K562 (cell line): ENCODE measurements around the gene COQ8B. TPM values are rescaled to one million over a fixed set of nuclear protein-coding genes. Genes with fewer than 3 reads are reported as not detected.

Experiments
- ARID2 ChIP-seq: fragments of 450-650 bp; IDR thresholded peaks from 2 replicates; pipeline ENCODE4 v1.6.1; 2017; ENCODE audit warnings: antibody characterized with exemption, mild to moderate bottlenecking
- CBFA2T3 ChIP-seq: fragments of 450-650 bp; IDR thresholded peaks from 2 replicates; pipeline ENCODE4 v1.6.1; 2017
- CHCHD3 ChIP-seq: fragments of 250-450 bp; sonication (Bioruptor Pico); IDR thresholded peaks from 2 replicates; pipeline ENCODE4 v2.1.2; 2022; ENCODE audit warnings: mild to moderate bottlenecking
- HDAC8 ChIP-seq: fragments of 450-650 bp; IDR thresholded peaks from 2 replicates; pipeline ENCODE4 v1.6.1; 2016; ENCODE audit warnings: mild to moderate bottlenecking, missing genetic modification characterization, moderate library complexity, missing compliant biosample characterization
- HNRNPUL1 ChIP-seq: fragments of 200-400 bp; formaldehyde crosslinking; IDR thresholded peaks from 2 replicates; pipeline ENCODE4 v1.6.1; 2017; ENCODE audit warnings: low read length
- MAFK ChIP-seq: IDR thresholded peaks from 2 replicates; pipeline ENCODE4 v1.6.1; 2011; ENCODE audit warnings: low read length, improper control_type of control experiment
- RFX5 ChIP-seq: IDR thresholded peaks from 2 replicates; pipeline ENCODE4 v1.6.1; 2011; ENCODE audit warnings: low read depth, mild to moderate bottlenecking, improper control_type of control experiment, low read length
- SAFB ChIP-seq: fragments of 200-400 bp; formaldehyde crosslinking; IDR thresholded peaks from 2 replicates; pipeline ENCODE4 v1.6.1; 2017; ENCODE audit warnings: low read depth, low read length, borderline replicate concordance
- SMARCA4 ChIP-seq: fragments of 450-650 bp; IDR thresholded peaks from 2 replicates; pipeline ENCODE4 v1.6.1; 2016
- SREBF2 ChIP-seq: sonication (generic); formaldehyde crosslinking; IDR thresholded peaks from 2 replicates; pipeline ENCODE4 v1.4.0; 2020; ENCODE audit warnings: mild to moderate bottlenecking, missing genetic modification reagents
- ZKSCAN1 ChIP-seq: fragments of 150-350 bp; IDR thresholded peaks from 2 replicates; pipeline ENCODE4 v1.6.1; 2016; ENCODE audit warnings: low read depth, low read length
- ZNF165 ChIP-seq: fragments of 250-450 bp; sonication (Bioruptor Pico); IDR thresholded peaks from 2 replicates; pipeline ENCODE4 v1.4.0; 2020; ENCODE audit warnings: borderline replicate concordance
- ZNF316 ChIP-seq: fragments of 450-650 bp; IDR thresholded peaks from 2 replicates; pipeline ENCODE4 v1.6.1; 2016
- polyA plus RNA-seq, 8 experiments: library from polyadenylated mRNA; depleted of rRNA in 4 of 8; stranded (reverse) in 5 of 8; unstranded in 3 of 8; fragments of >200 nt; fragmentation: Nextera tagmentation in 2 of 8; fragmentation: Illumina TruSeq in 1 of 8; extraction: Ambion mirVana in 2 of 8; extraction: Trizol in 1 of 8; gene quantifications; 2 replicates each; pipeline versions ENCODE4 v1.2.1 to v1.2.3, GENCODE V29; 2011 to 2014; ENCODE audit warnings: inconsistent platforms in 1 of 8, missing spikeins in 1 of 8
- total RNA-seq, 7 experiments: library from RNA; depleted of rRNA in 6 of 7; stranded (reverse); fragments of >200 nt in 6 of 7; fragmentation: Illumina TruSeq in 2 of 7; extraction: Trizol in 2 of 7; gene quantifications; 2 replicates each; pipeline versions ENCODE4 v1.2.1 to v1.2.3, GENCODE V29; 2011 to 2021; ENCODE audit warnings: low replicate concordance in 1 of 7
- TF ChIP-seq, protein P1 (sequence below): fragments of 200-400 bp; formaldehyde crosslinking; IDR thresholded peaks from 2 replicates; pipeline ENCODE4 v1.6.1; 2017; ENCODE audit warnings: mild to moderate bottlenecking, low read depth, low read length, moderate library complexity
- TF ChIP-seq, protein P2 (sequence below): sonication (generic); formaldehyde crosslinking; IDR thresholded peaks from 2 replicates; pipeline ENCODE4 v1.8.0; 2023; ENCODE audit warnings: mild to moderate bottlenecking, missing genetic modification reagents
- TF ChIP-seq, protein P3 (sequence below): sonication (generic); formaldehyde crosslinking; IDR thresholded peaks from 2 replicates; pipeline ENCODE4 v1.8.1; 2023; ENCODE audit warnings: mild to moderate bottlenecking, missing genetic modification reagents
- TF ChIP-seq, protein P4 (sequence below): sonication (generic); formaldehyde crosslinking; IDR thresholded peaks from 2 replicates; pipeline ENCODE4 v1.8.1; 2022; ENCODE audit warnings: missing genetic modification reagents
- TF ChIP-seq, protein P5 (sequence below): sonication (generic); formaldehyde crosslinking; IDR thresholded peaks from 2 replicates; pipeline ENCODE4 v1.8.0; 2022; ENCODE audit warnings: mild to moderate bottlenecking, low read depth, missing genetic modification reagents
- TF ChIP-seq, protein P6 (sequence below): fragments of 450-650 bp; formaldehyde crosslinking; IDR thresholded peaks from 2 replicates; pipeline ENCODE4 v1.4.0; 2020; ENCODE audit warnings: mild to moderate bottlenecking

Gene COQ8B
- total and polyA plus RNA-seq, 9 of the 15 experiments (the other 6 are each of a cell fraction or from before 2014, with no cell fraction given) = 0.41 to 32.3 (median 12.9) TPM

DNA sequence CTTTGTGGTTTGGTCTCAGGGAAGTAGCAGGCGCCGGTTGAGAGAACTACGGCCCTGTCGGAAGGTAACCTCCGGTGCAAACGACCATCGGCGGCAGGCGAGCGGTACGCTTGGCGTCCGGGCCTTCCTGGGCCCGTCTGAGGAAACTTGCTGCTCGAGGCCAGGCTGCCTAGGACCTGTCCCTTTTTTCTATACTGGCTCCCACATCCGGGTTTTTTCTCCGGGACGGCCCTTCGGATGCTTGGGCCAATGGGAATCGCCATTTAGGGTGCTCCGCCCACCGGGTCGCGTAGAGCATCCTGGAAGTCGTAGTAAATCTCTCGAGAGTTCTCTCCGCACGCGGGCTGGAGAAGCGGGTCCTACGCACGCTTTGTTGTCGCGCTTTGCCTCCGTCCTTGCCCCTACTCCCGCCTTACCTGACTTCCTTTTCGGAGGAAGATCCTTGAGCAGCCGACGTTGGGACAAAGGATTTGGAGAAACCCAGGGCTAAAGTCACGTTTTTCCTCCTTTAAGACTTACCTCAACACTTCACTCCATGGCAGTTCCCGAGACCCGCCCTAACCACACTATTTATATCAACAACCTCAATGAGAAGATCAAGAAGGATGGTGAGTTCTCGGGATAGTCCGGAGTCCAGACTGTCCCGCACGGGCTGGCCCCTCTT lies 34.3 kb upstream of the COQ8B start, which contains the start of gene SNRPA (continued):
- TF ChIP-seq, protein P1, sequence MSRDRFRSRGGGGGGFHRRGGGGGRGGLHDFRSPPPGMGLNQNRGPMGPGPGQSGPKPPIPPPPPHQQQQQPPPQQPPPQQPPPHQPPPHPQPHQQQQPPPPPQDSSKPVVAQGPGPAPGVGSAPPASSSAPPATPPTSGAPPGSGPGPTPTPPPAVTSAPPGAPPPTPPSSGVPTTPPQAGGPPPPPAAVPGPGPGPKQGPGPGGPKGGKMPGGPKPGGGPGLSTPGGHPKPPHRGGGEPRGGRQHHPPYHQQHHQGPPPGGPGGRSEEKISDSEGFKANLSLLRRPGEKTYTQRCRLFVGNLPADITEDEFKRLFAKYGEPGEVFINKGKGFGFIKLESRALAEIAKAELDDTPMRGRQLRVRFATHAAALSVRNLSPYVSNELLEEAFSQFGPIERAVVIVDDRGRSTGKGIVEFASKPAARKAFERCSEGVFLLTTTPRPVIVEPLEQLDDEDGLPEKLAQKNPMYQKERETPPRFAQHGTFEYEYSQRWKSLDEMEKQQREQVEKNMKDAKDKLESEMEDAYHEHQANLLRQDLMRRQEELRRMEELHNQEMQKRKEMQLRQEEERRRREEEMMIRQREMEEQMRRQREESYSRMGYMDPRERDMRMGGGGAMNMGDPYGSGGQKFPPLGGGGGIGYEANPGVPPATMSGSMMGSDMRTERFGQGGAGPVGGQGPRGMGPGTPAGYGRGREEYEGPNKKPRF = no peak
- TF ChIP-seq, protein P2, sequence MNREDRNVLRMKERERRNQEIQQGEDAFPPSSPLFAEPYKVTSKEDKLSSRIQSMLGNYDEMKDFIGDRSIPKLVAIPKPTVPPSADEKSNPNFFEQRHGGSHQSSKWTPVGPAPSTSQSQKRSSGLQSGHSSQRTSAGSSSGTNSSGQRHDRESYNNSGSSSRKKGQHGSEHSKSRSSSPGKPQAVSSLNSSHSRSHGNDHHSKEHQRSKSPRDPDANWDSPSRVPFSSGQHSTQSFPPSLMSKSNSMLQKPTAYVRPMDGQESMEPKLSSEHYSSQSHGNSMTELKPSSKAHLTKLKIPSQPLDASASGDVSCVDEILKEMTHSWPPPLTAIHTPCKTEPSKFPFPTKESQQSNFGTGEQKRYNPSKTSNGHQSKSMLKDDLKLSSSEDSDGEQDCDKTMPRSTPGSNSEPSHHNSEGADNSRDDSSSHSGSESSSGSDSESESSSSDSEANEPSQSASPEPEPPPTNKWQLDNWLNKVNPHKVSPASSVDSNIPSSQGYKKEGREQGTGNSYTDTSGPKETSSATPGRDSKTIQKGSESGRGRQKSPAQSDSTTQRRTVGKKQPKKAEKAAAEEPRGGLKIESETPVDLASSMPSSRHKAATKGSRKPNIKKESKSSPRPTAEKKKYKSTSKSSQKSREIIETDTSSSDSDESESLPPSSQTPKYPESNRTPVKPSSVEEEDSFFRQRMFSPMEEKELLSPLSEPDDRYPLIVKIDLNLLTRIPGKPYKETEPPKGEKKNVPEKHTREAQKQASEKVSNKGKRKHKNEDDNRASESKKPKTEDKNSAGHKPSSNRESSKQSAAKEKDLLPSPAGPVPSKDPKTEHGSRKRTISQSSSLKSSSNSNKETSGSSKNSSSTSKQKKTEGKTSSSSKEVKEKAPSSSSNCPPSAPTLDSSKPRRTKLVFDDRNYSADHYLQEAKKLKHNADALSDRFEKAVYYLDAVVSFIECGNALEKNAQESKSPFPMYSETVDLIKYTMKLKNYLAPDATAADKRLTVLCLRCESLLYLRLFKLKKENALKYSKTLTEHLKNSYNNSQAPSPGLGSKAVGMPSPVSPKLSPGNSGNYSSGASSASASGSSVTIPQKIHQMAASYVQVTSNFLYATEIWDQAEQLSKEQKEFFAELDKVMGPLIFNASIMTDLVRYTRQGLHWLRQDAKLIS (CRISPR knock-in tag) = peak; percentile 80; the same call in 1 of the 2 replicates
- TF ChIP-seq ZKSCAN1 = no peak
- no peak for TF ChIP-seq SREBF2 (CRISPR knock-in tag)
- TF ChIP-seq ZNF165 (CRISPR knock-in tag) = no peak
- TF ChIP-seq ZNF316 = no peak
- no peak for TF ChIP-seq CHCHD3 (CRISPR knock-in tag)
- no peak for TF ChIP-seq HNRNPUL1
- 0 out of 2 replicates have a peak, but pooled peaks have one; percentile 15 for TF ChIP-seq MAFK
- no peak for TF ChIP-seq CBFA2T3
- no peak for TF ChIP-seq SAFB
- TF ChIP-seq, protein P3, sequence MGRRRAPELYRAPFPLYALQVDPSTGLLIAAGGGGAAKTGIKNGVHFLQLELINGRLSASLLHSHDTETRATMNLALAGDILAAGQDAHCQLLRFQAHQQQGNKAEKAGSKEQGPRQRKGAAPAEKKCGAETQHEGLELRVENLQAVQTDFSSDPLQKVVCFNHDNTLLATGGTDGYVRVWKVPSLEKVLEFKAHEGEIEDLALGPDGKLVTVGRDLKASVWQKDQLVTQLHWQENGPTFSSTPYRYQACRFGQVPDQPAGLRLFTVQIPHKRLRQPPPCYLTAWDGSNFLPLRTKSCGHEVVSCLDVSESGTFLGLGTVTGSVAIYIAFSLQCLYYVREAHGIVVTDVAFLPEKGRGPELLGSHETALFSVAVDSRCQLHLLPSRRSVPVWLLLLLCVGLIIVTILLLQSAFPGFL (CRISPR knock-in tag) = no peak; the same call in 1 of the 2 replicates
- TF ChIP-seq, protein P4, sequence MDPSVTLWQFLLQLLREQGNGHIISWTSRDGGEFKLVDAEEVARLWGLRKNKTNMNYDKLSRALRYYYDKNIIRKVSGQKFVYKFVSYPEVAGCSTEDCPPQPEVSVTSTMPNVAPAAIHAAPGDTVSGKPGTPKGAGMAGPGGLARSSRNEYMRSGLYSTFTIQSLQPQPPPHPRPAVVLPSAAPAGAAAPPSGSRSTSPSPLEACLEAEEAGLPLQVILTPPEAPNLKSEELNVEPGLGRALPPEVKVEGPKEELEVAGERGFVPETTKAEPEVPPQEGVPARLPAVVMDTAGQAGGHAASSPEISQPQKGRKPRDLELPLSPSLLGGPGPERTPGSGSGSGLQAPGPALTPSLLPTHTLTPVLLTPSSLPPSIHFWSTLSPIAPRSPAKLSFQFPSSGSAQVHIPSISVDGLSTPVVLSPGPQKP (CRISPR knock-in tag) = no peak
- TF ChIP-seq ARID2 = no peak
- no peak for TF ChIP-seq HDAC8 (tag)
- TF ChIP-seq SMARCA4 = no peak
- TF ChIP-seq RFX5 = no peak
- TF ChIP-seq, protein P5, sequence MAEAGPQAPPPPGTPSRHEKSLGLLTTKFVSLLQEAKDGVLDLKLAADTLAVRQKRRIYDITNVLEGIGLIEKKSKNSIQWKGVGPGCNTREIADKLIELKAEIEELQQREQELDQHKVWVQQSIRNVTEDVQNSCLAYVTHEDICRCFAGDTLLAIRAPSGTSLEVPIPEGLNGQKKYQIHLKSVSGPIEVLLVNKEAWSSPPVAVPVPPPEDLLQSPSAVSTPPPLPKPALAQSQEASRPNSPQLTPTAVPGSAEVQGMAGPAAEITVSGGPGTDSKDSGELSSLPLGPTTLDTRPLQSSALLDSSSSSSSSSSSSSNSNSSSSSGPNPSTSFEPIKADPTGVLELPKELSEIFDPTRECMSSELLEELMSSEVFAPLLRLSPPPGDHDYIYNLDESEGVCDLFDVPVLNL = no peak
- TF ChIP-seq, protein P6, sequence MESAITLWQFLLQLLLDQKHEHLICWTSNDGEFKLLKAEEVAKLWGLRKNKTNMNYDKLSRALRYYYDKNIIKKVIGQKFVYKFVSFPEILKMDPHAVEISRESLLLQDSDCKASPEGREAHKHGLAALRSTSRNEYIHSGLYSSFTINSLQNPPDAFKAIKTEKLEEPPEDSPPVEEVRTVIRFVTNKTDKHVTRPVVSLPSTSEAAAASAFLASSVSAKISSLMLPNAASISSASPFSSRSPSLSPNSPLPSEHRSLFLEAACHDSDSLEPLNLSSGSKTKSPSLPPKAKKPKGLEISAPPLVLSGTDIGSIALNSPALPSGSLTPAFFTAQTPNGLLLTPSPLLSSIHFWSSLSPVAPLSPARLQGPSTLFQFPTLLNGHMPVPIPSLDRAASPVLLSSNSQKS = no peak
